ENCODE measurements around the gene APOBEC2.
A peak's percentile ranks its signal among the peaks of the same experiment; 100 is the strongest.

The APOBEC2 gene

GRCh38 chr6:41092421-41093140, 39.6 kb downstream of the APOBEC2 start:
- DNase-seq = peak; percentile 14

GRCh38 chr6:41093729-41094128, 40.7 kb downstream of the APOBEC2 start:
- DNase-seq = no peak

- DNase-seq = no peak
Observed at GRCh38 chr6:41097467-41098090, 44.6 kb downstream of the APOBEC2 start.

GRCh38 chr6:41098366-41098765, 45.4 kb downstream of the APOBEC2 start:
- DNase-seq = no peak

GRCh38 chr6:41100871-41101287, 47.9 kb downstream of the APOBEC2 start:
- DNase-seq = no peak

GRCh38 chr6:41103847-41104246, 50.8 kb downstream of the APOBEC2 start:
- no peak for DNase-seq

GRCh38 chr6:41111017-41111416, 58.0 kb downstream of the APOBEC2 start:
- DNase-seq = no peak

Measured in CD4-positive, alpha-beta T cell treated with Interleukin-21 for 1 hour (primary cell).